H1 (cell line): Measurements from ENCODE around the gene CH25H. TPM values are rescaled to one million over a fixed set of nuclear protein-coding genes. Genes with fewer than 3 reads are reported as not detected.

ENCODE experiments used
- CTCF ChIA-PET: fragments of 300-600 bp; sonication (Branson Sonifier 250); formaldehyde crosslinking; loops from one replicate; lab custom pipeline; 2021; ENCODE audit not compliant: partially characterized antibody; lab: Charles Lee
- POLR2A ChIA-PET: fragments of 300-600 bp; sonication (Branson Sonifier 250); formaldehyde crosslinking; loops from one replicate; lab custom pipeline; 2021; ENCODE audit warnings: inconsistent platforms; ENCODE audit not compliant: partially characterized antibody; lab: Charles Lee
- DNase-seq, 2 experiments: peaks; one replicate each; pipeline versions ENCODE4 v3.0.0 to v3.0.0-alpha.2; 2010 to 2022; ENCODE audit warnings: low spot score in 2 of 2, low read depth in 1 of 2, mixed read lengths in 1 of 2
- FAIRE-seq: peaks from 2 replicates; lab custom pipeline; 2011; peaks lifted over from hg19 to GRCh38; lab: Jason Lieb, UNC
- H2AFZ ChIP-seq: 2 replicates; pipeline ENCODE4 v1.8.1; 2012; ENCODE audit warnings: low read length, inconsistent platforms
- H2AK5ac ChIP-seq: 2 replicates; pipeline ENCODE4 v1.6.1; 2013; ENCODE audit warnings: low read depth, low read length
- H2BK120ac ChIP-seq: replicated peaks from 2 replicates; pipeline ENCODE3; 2013; ENCODE audit warnings: low read depth, low read length, inconsistent platforms
- H2BK12ac ChIP-seq: 2 replicates; pipeline ENCODE4 v1.6.1; 2013; ENCODE audit warnings: low read depth, low read length
- H2BK15ac ChIP-seq: 2 replicates; pipeline ENCODE4 v1.6.1; 2013; ENCODE audit warnings: low read length
- H2BK20ac ChIP-seq: 2 replicates; pipeline ENCODE4 v1.6.1; 2013; ENCODE audit warnings: low read length
- H2BK5ac ChIP-seq: 2 replicates; pipeline ENCODE4 v1.6.1; 2013; ENCODE audit warnings: low read depth, low read length
- H3K14ac ChIP-seq: 2 replicates; pipeline ENCODE4 v1.6.1; 2013; ENCODE audit warnings: inconsistent platforms; ENCODE audit not compliant: insufficient read length
- H3K18ac ChIP-seq: 2 replicates; pipeline ENCODE4 v1.6.1; 2013; ENCODE audit warnings: low read length; ENCODE audit errors: extremely low read depth
- H3K23ac ChIP-seq: 2 replicates; pipeline ENCODE4 v1.6.1; 2013; ENCODE audit warnings: inconsistent platforms; ENCODE audit not compliant: insufficient read length
- H3K23me2 ChIP-seq: 2 replicates; pipeline ENCODE4 v1.6.1; 2013; ENCODE audit warnings: low read depth, low read length
- H3K27ac ChIP-seq: 2 replicates; pipeline ENCODE4 v1.6.1; 2011; ENCODE audit warnings: low read depth, low read length, inconsistent platforms
- H3K27me3 ChIP-seq, 4 experiments: replicated peaks in 1 of 4; 1 replicate in 1 of 4; 2 replicates in 3 of 4; pipeline versions ENCODE4 v1.6.1 to v1.8.1; 2011 to 2013; ENCODE audit warnings: low read length in 3 of 4, mild to moderate bottlenecking in 3 of 4, inconsistent platforms in 2 of 4, mixed read lengths in 2 of 4, moderate library complexity in 1 of 4; ENCODE audit not compliant: control insufficient read depth in 3 of 4, insufficient read depth in 3 of 4; ENCODE audit errors: extremely low read depth in 1 of 4
- H3K36me3 ChIP-seq, 4 experiments: 2 replicates each; pipeline versions ENCODE4 v1.6.1 to v1.8.1; 2011 to 2013; ENCODE audit warnings: mild to moderate bottlenecking in 4 of 4, low read length in 3 of 4, moderate library complexity in 2 of 4, control low read depth in 1 of 4, inconsistent platforms in 1 of 4; ENCODE audit not compliant: insufficient read depth in 4 of 4, control insufficient read depth in 2 of 4
- H3K4ac ChIP-seq: replicated peaks from 2 replicates; pipeline ENCODE3; 2013; ENCODE audit warnings: low read length, low read depth, mixed read lengths, inconsistent platforms; ENCODE audit not compliant: insufficient read length
- H3K4me1 ChIP-seq, 4 experiments: replicated peaks in 1 of 4; 1 replicate in 1 of 4; 2 replicates in 3 of 4; pipeline versions ENCODE4 v1.6.1 to v1.8.1; 2011 to 2013; ENCODE audit warnings: low read length in 3 of 4, inconsistent platforms in 2 of 4, mixed read lengths in 1 of 4; ENCODE audit not compliant: insufficient read depth in 4 of 4, control insufficient read depth in 3 of 4
- H3K4me2 ChIP-seq, 2 experiments: 2 replicates each; pipeline versions ENCODE4 v1.6.1 to v1.8.1; 2011 to 2013; ENCODE audit warnings: low read depth in 2 of 2, low read length in 2 of 2, control low read depth in 1 of 2, inconsistent platforms in 1 of 2, mild to moderate bottlenecking in 1 of 2; ENCODE audit not compliant: insufficient read depth in 1 of 2
- H3K4me3 ChIP-seq, 4 experiments: fragments of 200-600, 300-600 bp in 1 of 4; sonication (generic), shearing (Covaris generic), sonication (Bioruptor Twin) in 1 of 4; 2 replicates each; pipeline versions ENCODE4 v1.5.1 to v1.8.1; 2011 to 2016; ENCODE audit warnings: low read length in 4 of 4, low read depth in 3 of 4, control low read depth in 2 of 4, inconsistent platforms in 2 of 4, mild to moderate bottlenecking in 2 of 4, mixed read lengths in 1 of 4, moderate library complexity in 1 of 4; ENCODE audit not compliant: insufficient read depth in 2 of 4; ENCODE audit errors: extremely low read depth in 1 of 4
- H3K56ac ChIP-seq: replicated peaks from 2 replicates; pipeline ENCODE3; 2013; ENCODE audit warnings: low read depth, mild to moderate bottlenecking, mixed read lengths, low read length, inconsistent platforms; ENCODE audit not compliant: insufficient read length
- H3K79me1 ChIP-seq: 2 replicates; pipeline ENCODE4 v1.6.1; 2013; ENCODE audit warnings: low read depth, low read length, control low read depth
- H3K79me2 ChIP-seq, 2 experiments: 2 replicates each; pipeline versions ENCODE4 v1.6.1 to v1.8.1; 2012 to 2013; ENCODE audit warnings: low read length in 2 of 2, mild to moderate bottlenecking in 2 of 2, inconsistent platforms in 1 of 2; ENCODE audit not compliant: insufficient read depth in 2 of 2, control insufficient read depth in 1 of 2
- H3K9ac ChIP-seq, 4 experiments: replicated peaks in 1 of 4; 1 replicate in 1 of 4; 2 replicates in 3 of 4; pipeline versions ENCODE4 v1.6.1 to v1.8.1; 2011 to 2013; ENCODE audit warnings: low read depth in 3 of 4, low read length in 3 of 4, control low read depth in 2 of 4, mild to moderate bottlenecking in 2 of 4, moderate library complexity in 2 of 4, inconsistent platforms in 1 of 4; ENCODE audit errors: extremely low read depth in 1 of 4
- H3K9me3 ChIP-seq, 2 experiments: 2 replicates each; pipeline versions ENCODE4 v1.6.1 to v1.8.1; 2012 to 2013; ENCODE audit warnings: mild to moderate bottlenecking in 2 of 2, moderate library complexity in 2 of 2, control low read depth in 1 of 2, inconsistent platforms in 1 of 2, low read depth in 1 of 2, low read length in 1 of 2, mixed read lengths in 1 of 2; ENCODE audit not compliant: insufficient read depth in 2 of 2
- H4K20me1 ChIP-seq, 2 experiments: replicated peaks in 1 of 2; 2 replicates each; pipeline versions ENCODE3 to v1.8.1; 2011 to 2013; ENCODE audit warnings: inconsistent platforms in 2 of 2, low read length in 2 of 2, mild to moderate bottlenecking in 1 of 2; ENCODE audit not compliant: insufficient read depth in 2 of 2, control insufficient read depth in 1 of 2
- H4K5ac ChIP-seq: 2 replicates; pipeline ENCODE4 v1.6.1; 2013; ENCODE audit warnings: low read length, low read depth, mixed read lengths, inconsistent platforms; ENCODE audit not compliant: insufficient read length
- H4K8ac ChIP-seq: 2 replicates; pipeline ENCODE4 v1.8.0; 2013; ENCODE audit warnings: mild to moderate bottlenecking, moderate library complexity, low read length, inconsistent platforms; ENCODE audit not compliant: insufficient read depth; ENCODE audit errors: extremely low read depth
- H4K91ac ChIP-seq: replicated peaks from 2 replicates; pipeline ENCODE3; 2013; ENCODE audit warnings: low read length, mixed read lengths, inconsistent platforms; ENCODE audit not compliant: insufficient read length
- JUN ChIP-seq: IDR thresholded peaks from 2 replicates; pipeline ENCODE4 v1.6.1; 2011; ENCODE audit warnings: low read depth, mild to moderate bottlenecking, improper control_type of control experiment, low read length
- WGBS, 2 experiments: shearing (Covaris generic) in 1 of 2; methylation state at CpG; one replicate each; pipeline versions ENCODE4 v1.1.6 to v1.1.7; 2013 to 2015; ENCODE audit warnings: low lambda C conversion rate in 2 of 2, mixed read lengths in 2 of 2, inconsistent platforms in 1 of 2, low coverage in 1 of 2, missing lambda C conversion rate in 1 of 2; ENCODE audit not compliant: insufficient replicate concordance in 2 of 2, insufficient coverage in 1 of 2, insufficient read length in 1 of 2; ENCODE audit errors: extremely low coverage in 1 of 2, missing lambda C conversion rate in 1 of 2; 5-methylcytosine and 5-hydroxymethylcytosine counted together
- polyA plus RNA-seq, 7 experiments: library from polyadenylated mRNA; depleted of rRNA in 3 of 7; stranded (reverse) in 5 of 7; unstranded in 2 of 7; fragments of >200 nt in 5 of 7; fragments of 200-250 nt in 2 of 7; gene quantifications; 1 replicate in 5 of 7; 2 replicates in 1 of 7; 4 replicates in 1 of 7; pipeline versions ENCODE4 v1.2.1 to v1.2.3, GENCODE V29; 2011 to 2013; ENCODE audit warnings: missing spikeins in 2 of 7, mixed read lengths in 2 of 7
- total RNA-seq: library from RNA; stranded (reverse); fragmentation: NEBNext Ultra II Directional; extraction: Animal tissue kit (Norgen Biotek cat#: 25700); gene quantifications from 2 replicates; pipeline ENCODE4 v1.2.1, GENCODE V29; 2021

CH25H gene
- total and polyA plus RNA-seq, 2 of the 8 experiments (the other 6 are each of a cell fraction or from before 2014, with no cell fraction given), result 0.56 to 1.3 TPM

DNA sequence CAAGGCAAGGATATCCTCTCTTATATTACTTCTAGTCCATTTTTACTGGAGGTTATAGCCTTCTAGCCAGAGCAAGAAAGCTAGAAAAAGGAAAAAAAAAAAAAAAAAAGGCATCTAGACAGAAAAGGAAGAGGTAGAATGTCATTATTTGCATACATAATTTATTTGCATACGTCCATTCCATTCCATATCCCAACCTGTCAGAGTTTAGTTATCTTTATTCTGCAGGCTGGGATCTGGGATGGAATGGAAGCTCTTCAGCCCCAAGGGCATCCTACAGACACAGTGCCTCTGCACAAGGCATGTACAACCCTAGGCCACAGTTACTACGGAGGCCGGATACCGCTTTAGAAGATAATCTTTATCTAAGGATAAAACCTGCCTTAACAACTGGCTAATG, 9.6 kb downstream of the CH25H start:
- FAIRE-seq, result no peak
- TF ChIP-seq JUN, result no peak

More for the DNA sequence above, 9.6 kb downstream of the CH25H start:
- Histone ChIP-seq H2BK120ac (no peak overlapping the region), H4K20me1 (no peaks in the 10 kb centered on the region), H3K27me3 (no peaks in the 10 kb centered on the region), H3K23me2 (no peaks in the 10 kb centered on the region), H4K8ac (no peak overlapping the region), H2BK5ac (no peak overlapping the region), H3K79me1 (no peaks in the 10 kb centered on the region), H2BK12ac (no peak overlapping the region), H2AFZ (no peak overlapping the region), H3K4me3 (no peak overlapping the region), H4K5ac (no peak overlapping the region), H3K56ac (no peak overlapping the region), H3K23ac (no peak overlapping the region), H3K36me3 (no peaks in the 10 kb centered on the region), H3K18ac (no peak overlapping the region), H3K4me1 (no peaks in the 10 kb centered on the region), H3K4ac (no peak overlapping the region), H3K9ac (no peak overlapping the region), H2BK15ac (no peak overlapping the region), H3K4me2 (no peak overlapping the region), H3K9me3 (no peaks in the 10 kb centered on the region), H2BK20ac (no peak overlapping the region), H3K79me2 (no peaks in the 10 kb centered on the region), H3K27ac (no peak overlapping the region), H4K91ac (no peak overlapping the region), H2AK5ac (no peak overlapping the region), H3K14ac (no peak overlapping the region)
- ChIA-PET CTCF (interaction anchor here (1.0 to 1.5 kb wide), 5 partner anchors 10 to 265 kb away, joined by 3 to 7 read pairs (median 4); partner anchors contain the start of gene CH25H), POLR2A (interaction anchor here (0.6 kb wide), 1 partner anchor 305 kb away, joined by 3 read pairs; no protein-coding TSS in a partner anchor)
- 88% methylated on average over 4 of the region's 4 CpGs; no CpG with 5 or more reads in 1 of the 2 experiments for WGBS, 2 experiments
- DNase-seq, result no peak
